ENCODE results near the gene F2R.
"Not testable (repeated sequence)": the region's sequence is repeated elsewhere in the genome, so short reads cannot be mapped to it uniquely, and the experiment has no call there.

The F2R gene

GRCh38 chr5:76771705-76772405 is 55.9 kb downstream of the F2R start:
- ATAC-seq (replicated peaks) (no peak), DNase-seq (no peak)
- H3K27me3 Mint-ChIP-seq, result no peaks in the 10 kb centered on the region
- no peak overlapping the region for H3K4me3 Mint-ChIP-seq
- H3K9me3 Mint-ChIP-seq, result no peaks in the 10 kb centered on the region
- H3K27ac Mint-ChIP-seq, result no peak overlapping the region
- no peaks in the 10 kb centered on the region for H3K36me3 Mint-ChIP-seq
- H3K4me1 Mint-ChIP-seq, result no peaks in the 10 kb centered on the region

GRCh38 chr5:76775921-76776320 is 60.0 kb downstream of the F2R start:
- Mint-ChIP-seq H3K4me1 (peaks cover 3 to 7% of the 10 kb centered on the region in 2 donors), H3K4me3 (no peak overlapping the region), H3K27ac (no peak overlapping the region), H3K36me3 (no peaks in the 10 kb centered on the region), H3K27me3 (no peaks in the 10 kb centered on the region), H3K9me3 (no peaks in the 10 kb centered on the region)
- ATAC-seq (replicated peaks) (no peak), DNase-seq (no peak)

- Mint-ChIP-seq H3K27ac (no peak overlapping the region), H3K27me3 (no peaks in the 10 kb centered on the region), H3K4me3 (no peak overlapping the region), H3K4me1 (peaks cover 3 to 7% of the 10 kb centered on the region in 2 donors), H3K9me3 (no peaks in the 10 kb centered on the region), H3K36me3 (no peaks in the 10 kb centered on the region)
- no peak for DNase-seq
- ATAC-seq (replicated peaks), result no peak
These were observed 60.5 kb downstream of the F2R start for GRCh38 chr5:76776391-76776790.

GRCh38 chr5:76780616-76781015 is 64.7 kb downstream of the F2R start:
- H3K27me3 Mint-ChIP-seq; DNase-seq; H3K36me3 Mint-ChIP-seq; H3K9me3 Mint-ChIP-seq; H3K4me3 Mint-ChIP-seq; H3K4me1 Mint-ChIP-seq; H3K27ac Mint-ChIP-seq; ATAC-seq (replicated peaks): not testable (repeated sequence)

- peaks cover 3 to 7% of the 10 kb centered on the region in 2 donors for H3K4me1 Mint-ChIP-seq
- DNase-seq, result no peak
- no peak overlapping the region for H3K4me3 Mint-ChIP-seq
- no peaks in the 10 kb centered on the region for H3K9me3 Mint-ChIP-seq
- H3K36me3 Mint-ChIP-seq, result no peaks in the 10 kb centered on the region
- H3K27ac Mint-ChIP-seq, result no peak overlapping the region
- no peaks in the 10 kb centered on the region for H3K27me3 Mint-ChIP-seq
- ATAC-seq (replicated peaks), result no peak
These were observed 65.8 kb downstream of the F2R start for GRCh38 chr5:76781775-76782174.

- no peaks in the 10 kb centered on the region for H3K36me3 Mint-ChIP-seq
- no peak for DNase-seq
- H3K27ac Mint-ChIP-seq, result no peak overlapping the region
- peaks cover 3 to 7% of the 10 kb centered on the region in 2 donors for H3K4me1 Mint-ChIP-seq
- no peaks in the 10 kb centered on the region for H3K9me3 Mint-ChIP-seq
- no peak overlapping the region for H3K4me3 Mint-ChIP-seq
- no peak for ATAC-seq (replicated peaks)
- peaks cover 0 to 3% of the 10 kb centered on the region in 2 donors for H3K27me3 Mint-ChIP-seq
These were observed 66.5 kb downstream of the F2R start for GRCh38 chr5:76782444-76782843.

All from stimulated activated naive B cell treated with anti-CD40 and anti-IgM and Interleukin-4, amounts not matched to agents 10 μg/mL and 1 μg/mL and 100 μg/mL, for 72 hours (primary cell).